Breast epithelium (tissue), 3 donors: Measurements from ENCODE around the gene PSIP1.

Experiments
- CTCF ChIP-seq, 3 donors: fragments of 450-650 bp; IDR thresholded peaks; one replicate each; pipeline ENCODE4 v1.5.1; 2016 to 2017; ENCODE audit warnings: antibody characterized with exemption in 3 of 3, mild to moderate bottlenecking in 3 of 3, moderate library complexity in 3 of 3
- POLR2A ChIP-seq: fragments of 450-650 bp; IDR thresholded peaks from one replicate; pipeline ENCODE4 v1.6.1; 2016; ENCODE audit warnings: antibody characterized with exemption, mild to moderate bottlenecking, moderate library complexity
- POLR2AphosphoS5 ChIP-seq, 3 donors: sonication (generic); formaldehyde crosslinking; IDR thresholded peaks; one replicate each; pipeline ENCODE4 v1.6.1; 2017; ENCODE audit warnings: antibody characterized with exemption in 3 of 3

- TF ChIP-seq POLR2A (no peak), CTCF (IDR thresholded peaks at IDR 0.05) (no peak), POLR2AphosphoS5 (IDR thresholded peaks at IDR 0.05) (no peak)
These were observed 38.8 kb upstream of the PSIP1 start for GRCh38 chr9:15549611-15550010.
